Muscle layer of colon (tissue), 2 donors: ENCODE data around the gene EYS.
"Not testable (repeated sequence)": the region's sequence is repeated elsewhere in the genome, so short reads cannot be mapped to it uniquely, and the experiment has no call there.

Experiments
- H3K27ac ChIP-seq: one replicate; pipeline ENCODE4 v1.7.0; 2013; ENCODE audit warnings: low read depth, mild to moderate bottlenecking, low read length, moderate library complexity
- H3K27me3 ChIP-seq, 2 donors: one replicate each; pipeline ENCODE4 v1.7.0; 2013; ENCODE audit warnings: low read length in 2 of 2, mild to moderate bottlenecking in 2 of 2; ENCODE audit not compliant: insufficient read depth in 2 of 2, control insufficient read depth in 1 of 2
- H3K36me3 ChIP-seq: one replicate; pipeline ENCODE4 v1.7.0; 2013; ENCODE audit warnings: mild to moderate bottlenecking, low read length; ENCODE audit not compliant: insufficient read depth
- H3K4me1 ChIP-seq: one replicate; pipeline ENCODE4 v1.7.0; 2013; ENCODE audit warnings: mild to moderate bottlenecking, low read length; ENCODE audit not compliant: insufficient read depth
- H3K4me3 ChIP-seq, 2 donors: one replicate each; pipeline ENCODE4 v1.7.0; 2013; ENCODE audit warnings: low read length in 2 of 2, low read depth in 1 of 2, mild to moderate bottlenecking in 1 of 2, moderate library complexity in 1 of 2
- H3K9ac ChIP-seq: one replicate; pipeline ENCODE4 v1.7.0; 2013; ENCODE audit warnings: low read length
- H3K9me3 ChIP-seq: one replicate; pipeline ENCODE4 v1.7.0; 2013; ENCODE audit warnings: mild to moderate bottlenecking, low read length
- donor health status: abdominal sarcoma.
- donor health status: Adenocarcinoma of cecum.

Gene EYS

GRCh38 chr6:65546894-65547293, 160.1 kb downstream of the EYS start:
- H3K36me3 ChIP-seq, result no peaks in the 10 kb centered on the region
- H3K4me3 ChIP-seq, result no peak overlapping the region
- no peaks in the 10 kb centered on the region for H3K27me3 ChIP-seq
- H3K4me1 ChIP-seq, result no peaks in the 10 kb centered on the region
- no peak overlapping the region for H3K9ac ChIP-seq
- H3K27ac ChIP-seq, result no peak overlapping the region
- no peaks in the 10 kb centered on the region for H3K9me3 ChIP-seq

GRCh38 chr6:65545920-65546319, 161.1 kb downstream of the EYS start:
- no peak overlapping the region for H3K9ac ChIP-seq
- no peaks in the 10 kb centered on the region for H3K27me3 ChIP-seq
- H3K4me1 ChIP-seq, result no peaks in the 10 kb centered on the region
- H3K9me3 ChIP-seq, result no peaks in the 10 kb centered on the region
- H3K27ac ChIP-seq, result no peak overlapping the region
- no peaks in the 10 kb centered on the region for H3K36me3 ChIP-seq
- H3K4me3 ChIP-seq, result no peak overlapping the region

- Histone ChIP-seq H3K27me3 (no peaks in the 10 kb centered on the region), H3K36me3 (no peaks in the 10 kb centered on the region), H3K4me1 (no peaks in the 10 kb centered on the region)
Observed at GRCh38 chr6:65538644-65539043, 168.4 kb downstream of the EYS start.

GRCh38 chr6:65537600-65537999, 169.4 kb downstream of the EYS start:
- H3K9me3 ChIP-seq, result no peaks in the 10 kb centered on the region
- no peak overlapping the region for H3K27ac ChIP-seq
- H3K9ac ChIP-seq, result no peak overlapping the region
- no peak overlapping the region for H3K4me3 ChIP-seq
- no peaks in the 10 kb centered on the region for H3K4me1 ChIP-seq
- H3K27me3 ChIP-seq, result no peaks in the 10 kb centered on the region
- H3K36me3 ChIP-seq, result no peaks in the 10 kb centered on the region

More at GRCh38 chr6:65538644-65539043, 168.4 kb downstream of the EYS start:
- Histone ChIP-seq H3K9me3 (no peaks in the 10 kb centered on the region), H3K9ac (no peak overlapping the region), H3K27ac (no peak overlapping the region), H3K4me3 (no peak overlapping the region)

GRCh38 chr6:65531533-65531932, 175.5 kb downstream of the EYS start:
- H3K36me3 ChIP-seq, result no peaks in the 10 kb centered on the region
- H3K4me1 ChIP-seq, result no peaks in the 10 kb centered on the region

GRCh38 chr6:65524232-65524631, 182.8 kb downstream of the EYS start:
- Histone ChIP-seq H3K4me3 (no peak overlapping the region), H3K9me3 (no peaks in the 10 kb centered on the region), H3K36me3 (no peaks in the 10 kb centered on the region)

More at GRCh38 chr6:65531533-65531932, 175.5 kb downstream of the EYS start:
- H3K27me3 ChIP-seq, result no peaks in the 10 kb centered on the region
- no peak overlapping the region for H3K27ac ChIP-seq
- H3K4me3 ChIP-seq, result no peak overlapping the region
- no peak overlapping the region for H3K9ac ChIP-seq
- H3K9me3 ChIP-seq, result no peaks in the 10 kb centered on the region

GRCh38 chr6:65505736-65506135, 201.3 kb downstream of the EYS start:
- no peaks in the 10 kb centered on the region for H3K4me1 ChIP-seq
- no peak overlapping the region for H3K27ac ChIP-seq
- H3K27me3 ChIP-seq, result no peaks in the 10 kb centered on the region
- no peaks in the 10 kb centered on the region for H3K36me3 ChIP-seq
- no peaks in the 10 kb centered on the region for H3K9me3 ChIP-seq
- H3K9ac ChIP-seq, result no peak overlapping the region
- H3K4me3 ChIP-seq, result no peak overlapping the region

More at GRCh38 chr6:65524232-65524631, 182.8 kb downstream of the EYS start:
- H3K27me3 ChIP-seq, result no peaks in the 10 kb centered on the region
- no peaks in the 10 kb centered on the region for H3K4me1 ChIP-seq
- H3K27ac ChIP-seq, result no peak overlapping the region
- H3K9ac ChIP-seq, result no peak overlapping the region

GRCh38 chr6:65501045-65501444, 206.0 kb downstream of the EYS start:
- Histone ChIP-seq H3K27me3 (no peaks in the 10 kb centered on the region), H3K27ac (no peak overlapping the region), H3K9me3 (no peaks in the 10 kb centered on the region), H3K9ac (no peak overlapping the region), H3K36me3 (no peaks in the 10 kb centered on the region), H3K4me1 (no peaks in the 10 kb centered on the region), H3K4me3 (no peak overlapping the region)

GRCh38 chr6:65483652-65484051, 223.4 kb downstream of the EYS start:
- H3K36me3 ChIP-seq, H3K4me3 ChIP-seq, H3K9ac ChIP-seq, H3K27me3 ChIP-seq, H3K4me1 ChIP-seq, H3K27ac ChIP-seq, H3K9me3 ChIP-seq: not testable (repeated sequence)

- Histone ChIP-seq H3K27me3 (no peaks in the 10 kb centered on the region), H3K4me1 (no peaks in the 10 kb centered on the region), H3K9me3 (no peaks in the 10 kb centered on the region), H3K36me3 (no peaks in the 10 kb centered on the region), H3K9ac (no peak overlapping the region), H3K27ac (no peak overlapping the region), H3K4me3 (no peak overlapping the region)
Observed at GRCh38 chr6:65469650-65470049, 237.4 kb downstream of the EYS start.

GRCh38 chr6:65468307-65468706, 238.7 kb downstream of the EYS start:
- H3K36me3 ChIP-seq, result no peaks in the 10 kb centered on the region
- H3K9me3 ChIP-seq, result no peaks in the 10 kb centered on the region
- no peak overlapping the region for H3K4me3 ChIP-seq

GRCh38 chr6:65461121-65461520, 245.9 kb downstream of the EYS start:
- Histone ChIP-seq H3K27me3 (no peaks in the 10 kb centered on the region), H3K4me3 (no peak overlapping the region), H3K9me3 (no peaks in the 10 kb centered on the region), H3K36me3 (no peaks in the 10 kb centered on the region), H3K4me1 (no peaks in the 10 kb centered on the region), H3K27ac (no peak overlapping the region), H3K9ac (no peak overlapping the region)

More at GRCh38 chr6:65468307-65468706, 238.7 kb downstream of the EYS start:
- Histone ChIP-seq H3K4me1 (no peaks in the 10 kb centered on the region), H3K27ac (no peak overlapping the region), H3K9ac (no peak overlapping the region), H3K27me3 (no peaks in the 10 kb centered on the region)
